ENCODE measurements around the gene ATOH8. TPM values are rescaled to one million over a fixed set of nuclear protein-coding genes. Genes with fewer than 3 reads are reported as not detected.

ATOH8 gene
- total RNA-seq, 1 donor from 2014 or later: 8.4 TPM

DNA sequence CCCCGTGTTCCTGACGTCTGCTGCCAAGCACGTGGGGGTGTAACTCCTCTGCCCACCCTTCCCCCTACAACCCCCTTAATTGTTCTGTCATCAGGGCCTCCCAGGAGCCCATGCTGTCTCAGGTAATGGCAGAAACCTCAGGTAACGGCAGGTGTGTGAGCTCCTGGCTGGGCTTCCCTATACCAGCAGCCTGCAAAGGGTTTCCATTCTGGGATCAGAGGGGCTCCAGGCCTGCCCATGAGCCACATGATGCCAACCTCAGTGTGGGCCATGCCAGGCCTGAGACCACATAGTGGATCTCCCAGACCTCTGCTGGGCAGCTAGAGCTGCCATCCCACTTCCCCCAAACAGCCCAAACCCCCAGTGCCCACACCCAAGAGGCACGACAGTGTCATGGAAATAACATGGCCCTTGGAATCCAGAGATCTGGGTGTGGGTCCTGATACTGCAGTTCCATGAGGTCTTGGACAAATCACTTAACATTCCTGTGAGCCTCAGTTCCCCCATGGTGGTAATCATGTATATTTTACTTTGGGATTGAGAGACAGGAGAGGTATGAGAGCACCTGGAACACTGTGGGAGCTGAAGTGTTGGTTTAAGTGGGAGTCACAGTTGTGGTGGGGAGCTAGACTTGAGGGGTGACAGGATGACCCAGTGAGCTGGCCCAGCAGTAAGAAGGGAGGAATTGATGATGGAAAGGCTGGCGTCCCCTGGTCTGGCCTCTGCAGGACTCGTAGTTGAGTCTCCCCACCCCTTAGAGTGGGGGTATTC, 59.6 kb downstream of the ATOH8 start:
- no peaks in the 10 kb centered on the region for H3K9me3 ChIP-seq (ENCODE audit: control insufficient read depth in 3 of 3, low read length in 3 of 3)
- no peak overlapping the region for H3K27ac ChIP-seq (ENCODE audit: low read depth, low read length)
- no peaks in the 10 kb centered on the region for H3K27me3 ChIP-seq (ENCODE audit: control insufficient read depth in 3 of 3, insufficient read depth in 3 of 3, low read length in 3 of 3)
- peak overlapping the region in 1 of 3 donors; percentile 50 for H3K9ac ChIP-seq (ENCODE audit: low read depth in 1 of 3, low read length in 3 of 3)
- H3K4me1 ChIP-seq (ENCODE audit: control insufficient read depth in 3 of 3, insufficient read depth in 3 of 3, low read length in 3 of 3): peaks cover 20 to 38% (median 30%) of the 10 kb centered on the region in 3 donors
- H3K36me3 ChIP-seq (ENCODE audit: control insufficient read depth in 3 of 3, insufficient read depth in 3 of 3, low read length in 3 of 3): no peaks in the 10 kb centered on the region
- H3K4me3 ChIP-seq (ENCODE audit: low read length in 3 of 3): no peak overlapping the region

DNA sequence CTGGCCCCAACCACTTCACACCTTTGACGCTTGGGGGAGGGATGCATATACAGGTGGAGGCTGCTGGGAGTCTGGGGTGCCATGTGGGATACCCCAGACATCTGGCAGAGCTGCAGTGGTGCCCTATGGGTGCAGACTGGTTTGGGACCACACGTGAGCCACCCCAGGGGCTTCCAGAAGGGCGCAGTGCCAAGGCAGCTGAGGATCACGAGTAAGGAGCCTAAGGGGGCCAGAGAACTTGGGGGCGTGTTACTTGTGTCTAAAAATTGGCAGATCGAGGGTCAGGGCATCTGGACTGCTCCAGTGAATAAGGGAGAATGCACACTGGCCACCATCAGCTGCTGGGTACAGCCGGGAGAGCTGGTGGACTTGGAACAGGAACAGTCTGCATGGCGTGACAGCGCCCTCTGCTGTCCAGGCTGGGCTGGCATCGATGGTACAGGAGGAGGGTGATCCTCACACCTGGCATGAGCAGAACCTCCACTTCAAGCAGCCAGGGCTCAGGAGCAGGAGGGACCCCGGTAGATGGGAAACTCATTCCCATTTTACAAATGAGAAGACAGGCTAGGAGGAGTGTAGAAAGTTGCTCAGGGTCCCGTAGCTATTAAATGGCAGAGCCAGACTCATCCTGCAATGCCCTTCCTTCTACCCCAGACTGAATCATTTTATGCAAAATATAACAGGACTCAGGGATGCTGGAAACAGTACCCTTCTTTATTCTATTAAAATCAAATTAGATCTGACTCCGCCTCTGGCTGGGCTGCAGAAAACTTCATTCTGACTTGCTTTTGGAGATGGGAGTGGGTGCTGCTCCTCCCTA, 60.4 kb downstream of the ATOH8 start:
- Histone ChIP-seq H3K27me3 (ENCODE audit: control insufficient read depth in 3 of 3, insufficient read depth in 3 of 3, low read length in 3 of 3) (no peaks in the 10 kb centered on the region), H3K9me3 (ENCODE audit: control insufficient read depth in 3 of 3, low read length in 3 of 3) (no peaks in the 10 kb centered on the region), H3K4me1 (ENCODE audit: control insufficient read depth in 3 of 3, insufficient read depth in 3 of 3, low read length in 3 of 3) (peaks cover 20 to 38% (median 30%) of the 10 kb centered on the region in 3 donors), H3K4me3 (ENCODE audit: low read length in 3 of 3) (peak overlapping the region in 1 of 3 donors; percentile 56), H3K9ac (ENCODE audit: low read depth in 1 of 3, low read length in 3 of 3) (peak overlapping the region in 1 of 3 donors; percentile 60), H3K36me3 (ENCODE audit: control insufficient read depth in 3 of 3, insufficient read depth in 3 of 3, low read length in 3 of 3) (no peaks in the 10 kb centered on the region), H3K27ac (ENCODE audit: low read depth, low read length) (no peak overlapping the region)

DNA sequence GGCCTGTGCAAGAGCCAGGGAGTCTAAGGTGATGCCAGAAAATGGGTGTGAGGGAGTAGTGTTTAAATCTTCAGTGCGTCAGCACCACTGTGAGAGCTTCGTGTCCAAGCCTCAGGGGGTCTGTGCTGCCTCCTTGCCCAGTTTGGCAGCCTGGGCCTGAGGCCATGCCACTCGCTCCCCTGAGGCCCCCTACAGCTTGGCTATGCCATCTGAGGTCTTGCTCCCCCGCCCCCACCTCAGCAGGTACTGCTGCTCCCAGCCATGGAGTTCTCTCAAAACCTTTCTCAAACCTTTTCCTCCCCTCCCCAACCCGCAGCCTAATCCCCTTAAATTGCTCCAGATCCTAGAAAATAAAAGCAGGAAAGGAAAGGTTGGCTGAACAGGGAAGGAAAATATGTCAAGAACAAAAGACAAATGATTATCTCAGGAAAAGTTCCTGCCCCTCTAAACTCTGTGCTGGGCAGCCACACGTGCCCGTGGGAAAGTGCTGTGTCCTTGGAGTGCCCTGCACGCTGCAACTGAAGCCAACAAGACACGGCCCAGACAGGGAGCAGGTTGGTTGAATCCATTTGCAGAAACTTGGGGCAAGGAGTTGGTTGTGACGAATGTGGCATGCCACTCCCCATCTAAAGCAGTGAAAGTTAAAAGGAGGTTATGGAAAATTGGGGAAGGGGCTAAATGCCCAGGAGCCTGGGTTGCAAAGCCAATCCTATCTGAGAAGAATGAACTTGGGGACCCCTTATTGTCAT, 61.2 kb downstream of the ATOH8 start:
- Histone ChIP-seq H3K4me3 (ENCODE audit: low read length in 3 of 3) (no peak overlapping the region), H3K36me3 (ENCODE audit: control insufficient read depth in 3 of 3, insufficient read depth in 3 of 3, low read length in 3 of 3) (no peaks in the 10 kb centered on the region), H3K9me3 (ENCODE audit: control insufficient read depth in 3 of 3, low read length in 3 of 3) (no peaks in the 10 kb centered on the region), H3K27ac (ENCODE audit: low read depth, low read length) (no peak overlapping the region), H3K4me1 (ENCODE audit: control insufficient read depth in 3 of 3, insufficient read depth in 3 of 3, low read length in 3 of 3) (peaks cover 20 to 38% (median 30%) of the 10 kb centered on the region in 3 donors), H3K27me3 (ENCODE audit: control insufficient read depth in 3 of 3, insufficient read depth in 3 of 3, low read length in 3 of 3) (no peaks in the 10 kb centered on the region), H3K9ac (ENCODE audit: low read depth in 1 of 3, low read length in 3 of 3) (peak overlapping the region in 1 of 3 donors; percentile 60)

DNA sequence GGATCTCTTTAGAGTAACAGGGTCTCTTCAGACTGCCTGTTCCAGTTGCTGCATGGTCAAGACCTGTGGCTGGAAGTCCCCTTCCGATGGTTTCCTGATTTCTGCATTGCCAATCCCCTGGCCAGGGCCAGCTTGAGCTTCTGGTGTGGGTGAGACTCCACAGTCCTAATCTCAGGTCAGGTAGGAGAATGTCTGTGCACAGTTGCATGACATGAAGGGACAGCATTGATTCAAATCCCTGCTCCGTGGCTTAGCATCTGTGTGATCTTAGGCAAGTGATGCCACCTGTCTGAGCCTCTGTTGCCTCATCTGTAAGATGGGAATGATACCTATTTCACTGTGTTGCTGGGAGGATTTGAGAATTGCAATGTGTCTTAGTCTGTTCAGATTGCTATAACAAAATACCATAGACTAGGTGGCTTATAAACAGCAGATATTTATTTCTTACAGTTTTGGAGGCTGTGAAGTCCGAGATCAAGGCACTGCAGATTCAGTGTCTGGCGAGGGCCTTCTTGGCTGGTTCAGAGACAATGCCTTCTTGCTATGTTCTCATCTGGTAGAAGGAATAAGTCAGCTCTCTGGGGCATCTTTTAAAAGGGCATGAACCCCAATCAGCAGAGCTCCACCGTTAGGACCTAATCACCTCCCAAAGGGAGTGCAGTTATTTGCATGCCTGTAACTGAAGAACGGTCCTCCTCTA, 66.2 kb downstream of the ATOH8 start:
- Histone ChIP-seq H3K9ac (ENCODE audit: low read depth in 1 of 3, low read length in 3 of 3) (no peak overlapping the region), H3K27ac (ENCODE audit: low read depth, low read length) (no peak overlapping the region), H3K27me3 (ENCODE audit: control insufficient read depth in 3 of 3, insufficient read depth in 3 of 3, low read length in 3 of 3) (no peaks in the 10 kb centered on the region), H3K4me3 (ENCODE audit: low read length in 3 of 3) (no peak overlapping the region), H3K9me3 (ENCODE audit: control insufficient read depth in 3 of 3, low read length in 3 of 3) (no peaks in the 10 kb centered on the region), H3K4me1 (ENCODE audit: control insufficient read depth in 3 of 3, insufficient read depth in 3 of 3, low read length in 3 of 3) (peaks cover 0 to 4% (median 3%) of the 10 kb centered on the region in 3 donors), H3K36me3 (ENCODE audit: control insufficient read depth in 3 of 3, insufficient read depth in 3 of 3, low read length in 3 of 3) (no peaks in the 10 kb centered on the region)

DNA sequence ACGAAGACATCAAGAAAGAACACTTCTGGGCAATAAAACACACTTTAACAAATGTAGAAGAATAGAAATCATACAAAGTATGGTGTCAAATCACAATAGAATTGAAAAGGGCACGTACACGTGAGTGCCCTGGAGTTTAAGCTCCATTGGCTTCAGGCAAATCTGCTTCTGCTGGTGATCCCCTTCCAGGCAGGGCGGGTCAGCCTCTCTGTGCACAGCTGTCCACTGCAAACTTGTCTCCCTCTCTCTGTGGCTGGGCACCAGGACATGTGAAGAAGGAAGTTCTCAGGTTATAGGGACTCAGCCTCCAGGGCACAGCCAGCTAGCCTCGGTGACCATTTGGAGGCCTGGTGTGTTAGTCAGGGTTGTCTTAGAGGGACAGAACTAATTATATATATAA, 69.0 kb downstream of the ATOH8 start:
- Histone ChIP-seq H3K4me1 (ENCODE audit: control insufficient read depth in 3 of 3, insufficient read depth in 3 of 3, low read length in 3 of 3) (peaks cover 3 to 8% (median 7%) of the 10 kb centered on the region in 3 donors), H3K27me3 (ENCODE audit: control insufficient read depth in 3 of 3, insufficient read depth in 3 of 3, low read length in 3 of 3) (no peaks in the 10 kb centered on the region), H3K4me3 (ENCODE audit: low read length in 3 of 3) (no peak overlapping the region), H3K36me3 (ENCODE audit: control insufficient read depth in 3 of 3, insufficient read depth in 3 of 3, low read length in 3 of 3) (no peaks in the 10 kb centered on the region), H3K9me3 (ENCODE audit: control insufficient read depth in 3 of 3, low read length in 3 of 3) (no peaks in the 10 kb centered on the region), H3K9ac (ENCODE audit: low read depth in 1 of 3, low read length in 3 of 3) (no peak overlapping the region), H3K27ac (ENCODE audit: low read depth, low read length) (no peak overlapping the region)

DNA sequence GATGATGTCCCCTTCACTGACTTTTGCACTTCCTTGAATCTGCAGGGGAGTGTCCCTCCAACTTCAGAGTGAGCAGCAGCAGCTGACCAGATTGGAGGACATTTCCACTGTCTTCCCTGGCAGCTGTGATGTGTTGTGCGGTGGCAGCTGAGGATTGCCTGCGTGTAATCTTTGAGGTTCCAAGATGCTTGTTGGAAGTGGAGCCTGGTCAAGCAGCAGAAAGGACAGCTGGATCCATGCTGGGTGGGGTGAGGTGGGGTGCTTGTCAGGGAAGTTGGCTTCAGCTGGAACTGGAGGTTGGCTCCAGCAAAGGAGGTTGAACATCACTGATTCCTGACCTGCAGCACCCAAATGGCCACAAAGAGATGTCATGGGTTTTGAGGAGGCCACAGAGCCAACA, 70.2 kb downstream of the ATOH8 start:
- peaks cover 4 to 11% (median 9%) of the 10 kb centered on the region in 3 donors for H3K4me1 ChIP-seq (ENCODE audit: control insufficient read depth in 3 of 3, insufficient read depth in 3 of 3, low read length in 3 of 3)
- no peak overlapping the region for H3K9ac ChIP-seq (ENCODE audit: low read depth in 1 of 3, low read length in 3 of 3)
- no peak overlapping the region for H3K4me3 ChIP-seq (ENCODE audit: low read length in 3 of 3)
- H3K9me3 ChIP-seq (ENCODE audit: control insufficient read depth in 3 of 3, low read length in 3 of 3): no peaks in the 10 kb centered on the region
- no peaks in the 10 kb centered on the region for H3K27me3 ChIP-seq (ENCODE audit: control insufficient read depth in 3 of 3, insufficient read depth in 3 of 3, low read length in 3 of 3)
- no peaks in the 10 kb centered on the region for H3K36me3 ChIP-seq (ENCODE audit: control insufficient read depth in 3 of 3, insufficient read depth in 3 of 3, low read length in 3 of 3)
- H3K27ac ChIP-seq (ENCODE audit: low read depth, low read length): no peak overlapping the region

DNA sequence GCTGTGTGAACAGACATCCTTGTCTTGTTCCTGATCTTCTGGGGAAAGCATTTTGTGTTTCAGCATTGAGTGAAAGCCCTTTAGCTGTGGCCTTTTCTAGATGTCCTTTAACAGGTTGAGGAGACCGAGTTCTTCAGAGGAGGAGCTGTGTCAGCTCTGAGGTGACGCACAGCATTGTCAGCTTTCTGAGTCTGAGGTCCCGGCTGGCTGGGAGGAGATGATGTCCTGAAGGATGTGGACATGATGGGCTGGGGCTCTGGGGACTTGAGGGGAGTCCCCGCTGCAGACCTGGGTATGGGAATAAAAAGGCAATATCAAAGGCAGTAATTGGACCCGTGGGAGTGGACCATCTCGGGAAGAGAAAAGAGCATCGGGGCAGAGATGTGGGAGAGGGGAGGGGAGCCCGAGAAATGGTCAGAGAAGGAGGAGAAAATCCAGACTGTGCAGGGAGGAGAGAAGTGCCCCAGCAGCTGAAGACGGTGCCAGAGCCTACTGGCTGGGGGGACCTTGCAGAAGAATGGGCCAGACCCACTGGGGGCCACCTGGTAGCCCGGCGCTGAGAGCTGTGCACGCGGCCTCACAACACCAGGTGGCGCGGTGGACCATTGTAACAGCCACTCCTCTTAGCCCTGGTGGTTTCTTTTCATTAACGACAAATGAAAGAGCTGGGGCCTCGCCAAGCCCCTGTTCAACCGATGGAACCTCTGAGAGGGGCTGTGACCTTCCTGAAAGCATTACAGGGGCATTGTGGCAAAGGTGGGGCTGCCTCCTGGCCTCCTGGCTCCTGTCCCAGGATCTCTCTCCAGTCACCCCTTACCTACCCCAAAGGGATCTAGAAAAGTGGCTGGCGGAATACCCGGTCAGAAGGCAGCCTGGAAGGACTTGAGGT, 73.4 kb downstream of the ATOH8 start:
- Histone ChIP-seq H3K9ac (ENCODE audit: low read depth in 1 of 3, low read length in 3 of 3) (peak overlapping the region; percentile 57 to 76 (median 68)), H3K27me3 (ENCODE audit: control insufficient read depth in 3 of 3, insufficient read depth in 3 of 3, low read length in 3 of 3) (no peaks in the 10 kb centered on the region), H3K9me3 (ENCODE audit: control insufficient read depth in 3 of 3, low read length in 3 of 3) (no peaks in the 10 kb centered on the region), H3K27ac (ENCODE audit: low read depth, low read length) (no peak overlapping the region), H3K4me1 (ENCODE audit: control insufficient read depth in 3 of 3, insufficient read depth in 3 of 3, low read length in 3 of 3) (peaks cover 4 to 11% (median 9%) of the 10 kb centered on the region in 3 donors), H3K36me3 (ENCODE audit: control insufficient read depth in 3 of 3, insufficient read depth in 3 of 3, low read length in 3 of 3) (no peaks in the 10 kb centered on the region), H3K4me3 (ENCODE audit: low read length in 3 of 3) (peak overlapping the region; percentile 45 to 70 (median 63))

DNA sequence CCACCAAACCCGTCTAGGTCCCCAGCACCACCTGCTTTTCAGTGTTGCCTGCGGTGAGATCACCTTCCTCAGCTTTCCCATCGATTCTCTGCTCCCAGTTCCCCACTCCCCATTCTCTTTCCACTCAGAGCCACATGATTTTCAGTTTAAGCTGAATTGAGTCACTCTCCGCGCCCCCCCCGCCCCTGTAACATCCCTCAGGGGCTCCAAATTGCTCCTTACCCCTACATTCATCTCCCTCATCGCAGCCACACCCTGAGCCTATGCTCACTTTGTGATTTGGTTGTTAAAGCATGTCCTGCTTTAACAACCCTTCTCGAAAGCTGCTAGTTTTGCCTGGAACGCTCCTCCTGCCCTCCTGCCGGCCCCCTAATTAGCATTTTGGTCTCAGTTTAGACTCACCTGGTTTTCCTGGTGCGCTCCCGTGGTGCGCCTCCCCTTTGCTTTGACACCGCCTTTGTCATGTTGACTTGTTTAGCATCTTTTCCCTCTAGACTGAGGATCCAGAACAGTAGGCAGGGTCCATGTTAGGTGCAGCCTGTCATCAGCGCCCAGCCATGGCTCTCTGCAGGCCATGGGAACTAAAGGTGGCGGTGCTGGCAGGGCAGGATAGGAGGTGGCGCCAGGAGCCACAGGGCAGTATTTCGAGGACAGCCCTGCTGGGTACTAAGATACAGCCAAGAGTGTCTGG, 74.2 kb downstream of the ATOH8 start:
- H3K27me3 ChIP-seq (ENCODE audit: control insufficient read depth in 3 of 3, insufficient read depth in 3 of 3, low read length in 3 of 3): no peaks in the 10 kb centered on the region
- no peaks in the 10 kb centered on the region for H3K9me3 ChIP-seq (ENCODE audit: control insufficient read depth in 3 of 3, low read length in 3 of 3)
- no peak overlapping the region for H3K27ac ChIP-seq (ENCODE audit: low read depth, low read length)
- H3K4me1 ChIP-seq (ENCODE audit: control insufficient read depth in 3 of 3, insufficient read depth in 3 of 3, low read length in 3 of 3): peaks cover 4 to 11% (median 9%) of the 10 kb centered on the region in 3 donors
- peak overlapping the region; percentile 45 to 70 (median 63) for H3K4me3 ChIP-seq (ENCODE audit: low read length in 3 of 3)
- H3K36me3 ChIP-seq (ENCODE audit: control insufficient read depth in 3 of 3, insufficient read depth in 3 of 3, low read length in 3 of 3): no peaks in the 10 kb centered on the region
- H3K9ac ChIP-seq (ENCODE audit: low read depth in 1 of 3, low read length in 3 of 3): peak overlapping the region; percentile 57 to 76 (median 68)

All from skeletal muscle tissue (tissue), 4 donors.